ENCODE measurements around the gene TFAP2B. TPM values are rescaled to one million over a fixed set of nuclear protein-coding genes. Genes with fewer than 3 reads are reported as not detected.

The TFAP2B gene
- total RNA-seq (2021): 0.56 and 1.7 TPM in 2 replicates
- percentile 34 among the genes with signal in this experiment for Bru-seq, nascent RNA
- BruChase-seq, experiment 1, labeled RNA remaining after a 2-hour chase: percentile 37 among the genes with signal in this experiment
- percentile 26 among the genes with signal in this experiment for BruChase-seq, experiment 2, labeled RNA remaining after a 6-hour chase
- long read RNA-seq: 0 reads

DNA sequence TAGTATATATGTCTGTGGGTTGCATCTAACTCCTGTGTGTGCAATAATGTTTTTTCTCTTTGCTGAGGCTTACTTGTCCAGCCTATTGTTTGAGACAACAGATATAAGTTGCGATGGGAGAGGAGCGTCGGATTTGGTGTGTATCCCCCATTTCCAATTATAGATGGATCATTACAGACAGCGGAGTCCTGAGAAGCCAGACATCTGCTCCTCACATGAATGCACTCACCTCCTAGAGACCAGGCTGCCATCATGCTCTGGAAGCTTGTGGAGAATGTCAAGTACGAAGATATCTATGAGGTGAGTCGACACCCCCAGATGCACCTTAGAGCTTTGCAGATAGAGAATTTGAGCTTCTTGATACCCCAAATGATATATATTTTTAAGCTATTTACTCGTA lies at the start of gene TFAP2B:
Gene TFAP2B, plus strand, starts transcription at position 199 of the 400 bp plus-strand sequence. Its CDS starts 21 bp downstream, at position 220.
- no TSS peak for BruUV-seq (replicated peaks)
- intact Hi-C loops (cut with micrococcal nuclease; ENCODE audit: unreplicated experiment): loop anchor here (5.0 kb wide), 4 partner anchors 934 to 1204 kb away; no protein-coding TSS in a partner anchor
- Histone ChIP-seq H3K27me3 (replicated peaks; ENCODE audit: insufficient read depth, low read depth, low read length, poor library complexity) (peaks cover 84% of the 10 kb centered on the region), H3K9me3 (ENCODE audit: low read depth, low read length, poor library complexity, severe bottlenecking) (no peaks in the 10 kb centered on the region), H3K36me3 (ENCODE audit: insufficient read depth, low read length, poor library complexity, severe bottlenecking) (no peaks in the 10 kb centered on the region), H3K4me3 (ENCODE audit: low read depth, low read length, poor library complexity, severe bottlenecking) (peak within 1 kb of the TSS; percentile 44), H3K4me1 (ENCODE audit: insufficient read depth, low read length, poor library complexity, severe bottlenecking) (peaks cover 22% of the 10 kb centered on the region), H3K27ac (ENCODE audit: low read depth, low read length, poor library complexity, severe bottlenecking) (no peak within 1 kb of the TSS)
- TF ChIP-seq EZH2 (IDR thresholded peaks at IDR 0.05; ENCODE audit: borderline replicate concordance, low read depth, low read length, poor library complexity, severe bottlenecking) (no peak), CTCF (conservative IDR thresholded peaks at IDR 0.05; ENCODE audit: low read depth, low read length) (no peak)
- DNase-seq (ENCODE audit: low spot score): no peak
- POLR2A ChIA-PET (ENCODE audit: low non-redundant PET): no interaction called here
- CTCF ChIA-PET: interaction anchor here (0.5 kb wide), 1 partner anchor 489 kb away, joined by 3 read pairs; no protein-coding TSS in a partner anchor

GRCh38 chr6:50778696-50779095 lies 40.0 kb upstream of the TFAP2B start:
- BruUV-seq (replicated peaks): no TSS peak
- H3K27ac ChIP-seq (ENCODE audit: low read depth, low read length, poor library complexity, severe bottlenecking): no peak overlapping the region
- H3K9me3 ChIP-seq (ENCODE audit: low read depth, low read length, poor library complexity, severe bottlenecking): no peaks in the 10 kb centered on the region
- H3K27me3 ChIP-seq (replicated peaks; ENCODE audit: insufficient read depth, low read depth, low read length, poor library complexity): peaks cover 33% of the 10 kb centered on the region
- no peak overlapping the region for H3K4me3 ChIP-seq (ENCODE audit: low read depth, low read length, poor library complexity, severe bottlenecking)
- ChIA-PET POLR2A (ENCODE audit: low non-redundant PET) (no interaction called here), CTCF (no interaction called here)
- TF ChIP-seq CTCF (conservative IDR thresholded peaks at IDR 0.05; ENCODE audit: low read depth, low read length): no peak
- no peak for TF ChIP-seq EZH2 (IDR thresholded peaks at IDR 0.05; ENCODE audit: borderline replicate concordance, low read depth, low read length, poor library complexity, severe bottlenecking)
- no peak for DNase-seq (ENCODE audit: low spot score)
- intact Hi-C loops (cut with micrococcal nuclease; ENCODE audit: unreplicated experiment): no loop called here
- H3K4me1 ChIP-seq (ENCODE audit: insufficient read depth, low read length, poor library complexity, severe bottlenecking): no peaks in the 10 kb centered on the region
- no peaks in the 10 kb centered on the region for H3K36me3 ChIP-seq (ENCODE audit: insufficient read depth, low read length, poor library complexity, severe bottlenecking)

DNA sequence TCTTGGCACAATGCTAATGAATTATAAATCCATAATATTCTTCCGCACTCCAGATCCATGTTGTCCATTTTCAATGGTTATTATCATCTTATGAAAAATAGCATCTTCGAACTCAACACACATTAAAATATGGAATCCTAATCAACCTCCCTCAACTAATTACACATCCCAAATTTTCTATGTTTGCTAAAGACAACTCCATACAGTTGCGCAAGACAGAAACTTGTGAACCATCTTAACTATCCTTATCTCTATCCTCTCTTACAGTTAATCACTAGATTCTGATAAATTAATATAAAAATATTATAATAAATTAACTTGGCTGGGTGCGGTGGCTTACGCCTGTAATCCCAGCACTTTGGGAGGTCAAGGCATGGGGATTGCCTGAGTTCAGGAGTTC lies 38.3 kb upstream of the TFAP2B start:
- Histone ChIP-seq H3K9me3 (ENCODE audit: low read depth, low read length, poor library complexity, severe bottlenecking) (no peaks in the 10 kb centered on the region), H3K4me1 (ENCODE audit: insufficient read depth, low read length, poor library complexity, severe bottlenecking) (no peaks in the 10 kb centered on the region), H3K27ac (ENCODE audit: low read depth, low read length, poor library complexity, severe bottlenecking) (no peak overlapping the region), H3K36me3 (ENCODE audit: insufficient read depth, low read length, poor library complexity, severe bottlenecking) (no peaks in the 10 kb centered on the region), H3K27me3 (replicated peaks; ENCODE audit: insufficient read depth, low read depth, low read length, poor library complexity) (peaks cover 31% of the 10 kb centered on the region), H3K4me3 (ENCODE audit: low read depth, low read length, poor library complexity, severe bottlenecking) (no peak overlapping the region)
- TF ChIP-seq CTCF (conservative IDR thresholded peaks at IDR 0.05; ENCODE audit: low read depth, low read length) (no peak), EZH2 (IDR thresholded peaks at IDR 0.05; ENCODE audit: borderline replicate concordance, low read depth, low read length, poor library complexity, severe bottlenecking) (no peak)
- BruUV-seq (replicated peaks): no TSS peak
- intact Hi-C loops (cut with micrococcal nuclease; ENCODE audit: unreplicated experiment): no loop called here
- POLR2A ChIA-PET (ENCODE audit: low non-redundant PET): no interaction called here
- CTCF ChIA-PET: no interaction called here
- no peak for DNase-seq (ENCODE audit: low spot score)

Measured in A673 (cell line).